HEK293 (cell line): ENCODE results near the gene OR13J1.

Experiments
- CTCF ChIA-PET: fragments of 350-600 bp; formaldehyde crosslinking; extraction: SDS; loops from one replicate; lab custom pipeline; 2021; ENCODE audit warnings: antibody characterized with exemption; lab: Yijun Ruan, JAX
- POLR2A ChIA-PET: fragments of 300-600 bp; formaldehyde crosslinking; extraction: SDS; loops from one replicate; lab custom pipeline; 2020; ENCODE audit warnings: antibody characterized with exemption, inconsistent platforms; lab: Yijun Ruan, JAX
- H3K27ac ChIP-seq: fragments of 200-500 bp; sonication (Bioruptor generic); 2 replicates; pipeline ENCODE4 v1.5.1; 2014; ENCODE audit warnings: low read depth, low read length, control low read depth, inconsistent platforms; ENCODE audit errors: extremely low read depth
- H3K36me3 ChIP-seq, 2 experiments: fragments of 200-500 bp in 1 of 2; sonication (Bioruptor generic) in 1 of 2; 1 replicate in 1 of 2; 2 replicates in 1 of 2; pipeline ENCODE4 v1.5.1; 2014 to 2017; ENCODE audit warnings: inconsistent platforms in 2 of 2, low read length in 2 of 2; ENCODE audit not compliant: control insufficient read depth in 2 of 2, insufficient read depth in 1 of 2
- H3K4me1 ChIP-seq: fragments of 200-500 bp; sonication (Bioruptor generic); 2 replicates; pipeline ENCODE4 v1.5.1; 2014; ENCODE audit warnings: mild to moderate bottlenecking, low read length, inconsistent platforms; ENCODE audit not compliant: control insufficient read depth, insufficient read depth
- H3K4me3 ChIP-seq: 2 replicates; pipeline ENCODE4 v1.5.1; 2011; ENCODE audit warnings: low read depth, mild to moderate bottlenecking, control low read depth, low read length, moderate library complexity
- H3K9me3 ChIP-seq: fragments of 200-500 bp; sonication (Bioruptor generic); 2 replicates; pipeline ENCODE4 v1.5.1; 2014; ENCODE audit warnings: low read depth, low read length, inconsistent platforms; ENCODE audit not compliant: control insufficient read depth, insufficient read depth
- GFI1B ChIP-seq: fragments of 450-650 bp; formaldehyde crosslinking; IDR thresholded peaks from 2 replicates; pipeline ENCODE4 v1.5.1; 2016; ENCODE audit warnings: missing biosample characterization, missing genetic modification characterization
- GLI2 ChIP-seq: fragments of 450-650 bp; formaldehyde crosslinking; IDR thresholded peaks from 2 replicates; pipeline ENCODE4; 2017; ENCODE audit warnings: missing biosample characterization, missing genetic modification characterization, low read depth, borderline replicate concordance
- HOXD13 ChIP-seq: sonication (generic); formaldehyde crosslinking; IDR thresholded peaks from 2 replicates; pipeline ENCODE4 v1.8.0; 2022; ENCODE audit warnings: missing genetic modification reagents, borderline replicate concordance
- KLF8 ChIP-seq: fragments of 450-650 bp; formaldehyde crosslinking; IDR thresholded peaks from 2 replicates; pipeline ENCODE4 v1.5.1; 2016; ENCODE audit warnings: missing biosample characterization, missing genetic modification characterization
- KLF9 ChIP-seq: fragments of 450-650 bp; formaldehyde crosslinking; IDR thresholded peaks from 2 replicates; pipeline ENCODE4 v1.5.1; 2016; ENCODE audit warnings: missing biosample characterization, missing genetic modification characterization, low read depth
- PRDM1 ChIP-seq: fragments of 450-650 bp; formaldehyde crosslinking; IDR thresholded peaks from 2 replicates; pipeline ENCODE4; 2016; ENCODE audit warnings: missing biosample characterization, missing genetic modification characterization
- SCRT1 ChIP-seq: fragments of 450-650 bp; formaldehyde crosslinking; IDR thresholded peaks from 2 replicates; pipeline ENCODE4 v1.5.1; 2016; ENCODE audit warnings: missing biosample characterization, missing genetic modification characterization, borderline replicate concordance
- TCF7L2 ChIP-seq: IDR thresholded peaks from 2 replicates; pipeline ENCODE4 v1.6.1; 2011; ENCODE audit warnings: low read depth, mild to moderate bottlenecking, inconsistent platforms, low read length, moderate library complexity, borderline replicate concordance
- ZNF19 ChIP-seq: fragments of 450-650 bp; formaldehyde crosslinking; IDR thresholded peaks from 2 replicates; pipeline ENCODE4; 2016; ENCODE audit warnings: missing biosample characterization, missing genetic modification characterization, low read depth
- ZNF391 ChIP-seq: fragments of 450-650 bp; formaldehyde crosslinking; IDR thresholded peaks from 2 replicates; pipeline ENCODE4 v1.5.1; 2016; ENCODE audit warnings: low read depth, missing biosample characterization, missing genetic modification characterization, borderline replicate concordance
- ZNF394 ChIP-seq: fragments of 450-650 bp; formaldehyde crosslinking; IDR thresholded peaks from 2 replicates; pipeline ENCODE4 v1.5.1; 2016; ENCODE audit warnings: missing biosample characterization, missing genetic modification characterization, mild to moderate bottlenecking, moderate library complexity, borderline replicate concordance
- ZNF610 ChIP-seq: fragments of 450-650 bp; formaldehyde crosslinking; IDR thresholded peaks from 2 replicates; pipeline ENCODE4 v1.5.1; 2016; ENCODE audit warnings: missing biosample characterization, missing genetic modification characterization, borderline replicate concordance
- ZNF629 ChIP-seq: fragments of 450-650 bp; formaldehyde crosslinking; IDR thresholded peaks from 2 replicates; pipeline ENCODE4 v1.5.1; 2017; ENCODE audit warnings: missing biosample characterization, missing genetic modification characterization
- ZNF776 ChIP-seq: fragments of 450-650 bp; formaldehyde crosslinking; IDR thresholded peaks from 2 replicates; pipeline ENCODE4 v1.5.0; 2017; ENCODE audit warnings: missing biosample characterization, missing genetic modification characterization, borderline replicate concordance
- TF ChIP-seq, protein P1 (sequence below): fragments of 450-650 bp; formaldehyde crosslinking; optimal IDR thresholded peaks from 2 replicates; pipeline ENCODE3; 2016; ENCODE audit warnings: missing biosample characterization, mild to moderate bottlenecking, missing genetic modification characterization
- TF ChIP-seq, protein P2 (sequence below): fragments of 450-650 bp; formaldehyde crosslinking; IDR thresholded peaks from 2 replicates; pipeline ENCODE4 v1.5.1; 2017; ENCODE audit warnings: missing biosample characterization, missing genetic modification characterization
- TF ChIP-seq, protein P3 (sequence below): fragments of 450-650 bp; formaldehyde crosslinking; IDR thresholded peaks from 2 replicates; pipeline ENCODE4 v1.5.1; 2016; ENCODE audit warnings: missing biosample characterization, missing genetic modification characterization
- TF ChIP-seq, protein P4 (sequence below): fragments of 450-650 bp; formaldehyde crosslinking; IDR thresholded peaks from 2 replicates; pipeline ENCODE4 v1.5.1; 2016; ENCODE audit warnings: missing biosample characterization, missing genetic modification characterization
- TF ChIP-seq, protein P5 (sequence below): fragments of 450-650 bp; formaldehyde crosslinking; IDR thresholded peaks from 2 replicates; pipeline ENCODE4 v1.5.1; 2016; ENCODE audit warnings: missing biosample characterization, missing genetic modification characterization
- TF ChIP-seq, protein P6 (sequence below): fragments of 450-650 bp; formaldehyde crosslinking; IDR thresholded peaks from 2 replicates; pipeline ENCODE4 v1.5.1; 2016; ENCODE audit warnings: missing biosample characterization, missing genetic modification characterization

The OR13J1 gene

DNA sequence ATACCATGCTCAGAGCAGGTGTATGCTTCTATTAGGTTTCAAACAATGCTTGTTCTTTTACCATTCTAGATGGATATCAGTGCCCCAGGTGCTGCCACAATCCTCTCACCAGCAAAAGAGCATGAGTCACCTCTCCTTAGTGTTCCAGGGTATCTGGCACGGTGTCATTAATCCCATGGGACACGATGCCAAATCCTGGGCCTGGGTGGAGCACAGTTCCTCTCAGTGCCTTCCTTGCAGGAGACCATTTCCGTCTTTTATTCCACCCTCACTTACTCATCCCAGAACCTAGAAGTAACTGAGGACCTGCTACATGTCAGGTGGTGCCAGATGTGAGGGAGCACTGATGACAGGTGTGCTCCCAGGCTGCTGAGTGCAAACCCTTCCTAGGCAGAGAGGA is 1.3 kb upstream of the OR13J1 start (continued):
- TF ChIP-seq, protein P1, sequence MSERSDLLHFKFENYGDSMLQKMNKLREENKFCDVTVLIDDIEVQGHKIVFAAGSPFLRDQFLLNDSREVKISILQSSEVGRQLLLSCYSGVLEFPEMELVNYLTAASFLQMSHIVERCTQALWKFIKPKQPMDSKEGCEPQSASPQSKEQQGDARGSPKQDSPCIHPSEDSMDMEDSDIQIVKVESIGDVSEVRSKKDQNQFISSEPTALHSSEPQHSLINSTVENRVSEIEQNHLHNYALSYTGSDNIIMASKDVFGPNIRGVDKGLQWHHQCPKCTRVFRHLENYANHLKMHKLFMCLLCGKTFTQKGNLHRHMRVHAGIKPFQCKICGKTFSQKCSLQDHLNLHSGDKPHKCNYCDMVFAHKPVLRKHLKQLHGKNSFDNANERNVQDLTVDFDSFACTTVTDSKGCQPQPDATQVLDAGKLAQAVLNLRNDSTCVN (tag by site-specific recombination): no peak
- no peak for TF ChIP-seq PRDM1 (tag by site-specific recombination)
- TF ChIP-seq ZNF391 (tag by site-specific recombination): no peak
- no peak for TF ChIP-seq GFI1B (tag by site-specific recombination)
- no peak for TF ChIP-seq ZNF394 (tag by site-specific recombination)

DNA sequence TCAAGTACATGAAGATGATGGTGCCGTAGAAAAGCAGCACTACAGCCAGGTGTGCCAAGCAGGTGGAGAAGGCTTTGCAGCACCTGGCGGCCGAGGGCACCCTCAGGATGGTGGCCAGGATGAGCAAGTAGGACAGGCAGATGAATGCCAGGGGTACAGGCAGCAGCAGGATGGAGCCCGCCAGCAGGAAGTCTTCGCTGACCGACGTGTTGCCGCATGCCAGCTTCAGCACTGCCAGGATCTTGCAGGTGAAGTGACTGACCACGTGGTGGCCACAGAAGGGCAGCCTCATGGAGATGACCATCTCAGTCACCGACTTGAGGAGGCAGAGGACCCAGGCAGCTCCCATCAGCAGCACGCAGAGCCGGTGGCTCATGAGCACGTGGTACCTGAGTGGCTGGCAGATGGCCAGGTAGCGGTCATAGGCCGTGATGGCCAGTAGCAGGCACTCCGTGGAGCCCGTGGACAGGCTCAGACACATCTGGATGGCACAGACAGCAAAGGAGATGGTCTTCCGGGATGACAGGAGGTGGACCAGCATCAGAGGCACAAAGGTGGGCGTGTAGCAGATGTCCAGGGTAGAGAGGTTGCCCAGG is 482 bp downstream of the OR13J1 start:
- TF ChIP-seq SCRT1 (tag by site-specific recombination): no peak
- TF ChIP-seq KLF8: no peak
- TF ChIP-seq ZNF610 (tag by site-specific recombination): no peak
- TF ChIP-seq, protein P2, sequence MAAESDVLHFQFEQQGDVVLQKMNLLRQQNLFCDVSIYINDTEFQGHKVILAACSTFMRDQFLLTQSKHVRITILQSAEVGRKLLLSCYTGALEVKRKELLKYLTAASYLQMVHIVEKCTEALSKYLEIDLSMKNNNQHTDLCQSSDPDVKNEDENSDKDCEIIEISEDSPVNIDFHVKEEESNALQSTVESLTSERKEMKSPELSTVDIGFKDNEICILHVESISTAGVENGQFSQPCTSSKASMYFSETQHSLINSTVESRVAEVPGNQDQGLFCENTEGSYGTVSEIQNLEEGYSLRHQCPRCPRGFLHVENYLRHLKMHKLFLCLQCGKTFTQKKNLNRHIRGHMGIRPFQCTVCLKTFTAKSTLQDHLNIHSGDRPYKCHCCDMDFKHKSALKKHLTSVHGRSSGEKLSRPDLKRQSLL (tag by site-specific recombination): no peak
- TF ChIP-seq, all 188 proteins: peak for 0
- CTCF ChIA-PET: interaction anchor here (1.7 kb wide), 1 partner anchor 12 kb away, joined by 5 read pairs; no protein-coding TSS in a partner anchor
- no peak overlapping the region for H3K27ac ChIP-seq
- POLR2A ChIA-PET: no interaction called here
- no peaks in the 10 kb centered on the region for H3K4me1 ChIP-seq
- no peaks in the 10 kb centered on the region for H3K36me3 ChIP-seq
- H3K9me3 ChIP-seq: no peaks in the 10 kb centered on the region
- no peak overlapping the region for H3K4me3 ChIP-seq

DNA sequence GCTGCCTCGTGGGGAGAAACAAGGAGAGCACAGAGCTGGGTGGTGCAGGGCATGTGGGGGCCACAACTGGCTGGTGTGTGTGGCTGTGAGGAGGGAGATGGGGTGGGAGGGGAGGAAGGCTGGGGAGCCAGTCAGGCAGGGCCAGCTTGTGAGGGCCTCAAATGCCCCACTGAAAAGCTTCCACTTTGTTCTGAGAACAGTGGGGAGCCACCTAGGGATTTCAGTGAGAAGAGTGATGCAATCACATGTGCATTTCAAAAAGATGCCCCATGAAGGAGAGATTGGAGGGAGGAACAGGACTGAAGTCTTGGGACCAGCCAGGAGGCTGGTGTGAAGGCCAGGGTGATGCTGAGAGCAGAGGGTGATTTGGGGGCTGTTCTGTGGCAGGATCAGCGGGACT is 1.3 kb downstream of the OR13J1 start:
- Histone ChIP-seq H3K27ac (no peak overlapping the region), H3K4me3 (no peak overlapping the region), H3K9me3 (no peaks in the 10 kb centered on the region), H3K36me3 (no peaks in the 10 kb centered on the region), H3K4me1 (no peaks in the 10 kb centered on the region)
- TF ChIP-seq, protein P3, sequence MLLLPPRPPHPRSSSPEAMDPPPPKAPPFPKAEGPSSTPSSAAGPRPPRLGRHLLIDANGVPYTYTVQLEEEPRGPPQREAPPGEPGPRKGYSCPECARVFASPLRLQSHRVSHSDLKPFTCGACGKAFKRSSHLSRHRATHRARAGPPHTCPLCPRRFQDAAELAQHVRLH (tag by site-specific recombination): no peak
- TF ChIP-seq ZNF19 (no peak), ZNF629 (no peak), KLF9 (no peak)
- CTCF ChIA-PET: interaction anchor here (1.0 kb wide), 1 partner anchor 13 kb away, joined by 3 read pairs; no protein-coding TSS in a partner anchor
- POLR2A ChIA-PET: interaction anchor here (0.5 kb wide), 1 partner anchor 35 kb away, joined by 3 read pairs; no protein-coding TSS in a partner anchor

DNA sequence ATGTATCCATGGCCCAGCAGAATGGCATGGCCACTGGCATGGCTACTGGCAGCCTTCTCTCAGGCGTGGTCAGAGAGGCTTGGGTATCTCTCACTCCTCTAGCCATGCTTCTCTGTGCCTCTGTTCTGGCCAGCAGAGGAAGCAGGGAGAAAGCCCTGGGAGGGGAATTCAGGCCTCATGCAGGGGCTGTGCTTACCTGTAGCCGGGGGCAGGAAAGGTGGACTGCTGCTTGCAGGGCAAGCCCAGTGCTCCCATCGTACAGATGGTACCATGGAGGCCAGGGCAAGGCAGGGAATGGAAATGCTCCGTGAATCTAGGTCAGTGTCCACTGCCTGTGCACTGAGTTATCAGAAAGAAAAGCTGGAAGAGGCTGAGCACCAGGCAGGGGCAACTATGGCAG is 2.7 kb downstream of the OR13J1 start:
- ChIA-PET POLR2A (no interaction called here), CTCF (no interaction called here)
- Histone ChIP-seq H3K9me3 (no peaks in the 10 kb centered on the region), H3K4me3 (no peak overlapping the region), H3K4me1 (no peaks in the 10 kb centered on the region), H3K27ac (no peak overlapping the region), H3K36me3 (no peaks in the 10 kb centered on the region)
- TF ChIP-seq HOXD13 (CRISPR knock-in tag) (no peak), GLI2 (no peak), ZNF776 (tag by site-specific recombination) (no peak), TCF7L2 (no peak)
- TF ChIP-seq, protein P4, sequence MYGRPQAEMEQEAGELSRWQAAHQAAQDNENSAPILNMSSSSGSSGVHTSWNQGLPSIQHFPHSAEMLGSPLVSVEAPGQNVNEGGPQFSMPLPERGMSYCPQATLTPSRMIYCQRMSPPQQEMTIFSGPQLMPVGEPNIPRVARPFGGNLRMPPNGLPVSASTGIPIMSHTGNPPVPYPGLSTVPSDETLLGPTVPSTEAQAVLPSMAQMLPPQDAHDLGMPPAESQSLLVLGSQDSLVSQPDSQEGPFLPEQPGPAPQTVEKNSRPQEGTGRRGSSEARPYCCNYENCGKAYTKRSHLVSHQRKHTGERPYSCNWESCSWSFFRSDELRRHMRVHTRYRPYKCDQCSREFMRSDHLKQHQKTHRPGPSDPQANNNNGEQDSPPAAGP (tag by site-specific recombination): no peak
- TF ChIP-seq, protein P5, sequence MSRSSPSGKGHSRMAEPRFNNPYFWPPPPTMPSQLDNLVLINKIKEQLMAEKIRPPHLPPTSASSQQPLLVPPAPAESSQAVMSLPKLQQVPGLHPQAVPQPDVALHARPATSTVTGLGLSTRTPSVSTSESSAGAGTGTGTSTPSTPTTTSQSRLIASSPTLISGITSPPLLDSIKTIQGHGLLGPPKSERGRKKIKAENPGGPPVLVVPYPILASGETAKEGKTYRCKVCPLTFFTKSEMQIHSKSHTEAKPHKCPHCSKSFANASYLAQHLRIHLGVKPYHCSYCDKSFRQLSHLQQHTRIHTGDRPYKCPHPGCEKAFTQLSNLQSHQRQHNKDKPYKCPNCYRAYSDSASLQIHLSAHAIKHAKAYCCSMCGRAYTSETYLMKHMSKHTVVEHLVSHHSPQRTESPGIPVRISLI (tag by site-specific recombination): no peak
- TF ChIP-seq, protein P6, sequence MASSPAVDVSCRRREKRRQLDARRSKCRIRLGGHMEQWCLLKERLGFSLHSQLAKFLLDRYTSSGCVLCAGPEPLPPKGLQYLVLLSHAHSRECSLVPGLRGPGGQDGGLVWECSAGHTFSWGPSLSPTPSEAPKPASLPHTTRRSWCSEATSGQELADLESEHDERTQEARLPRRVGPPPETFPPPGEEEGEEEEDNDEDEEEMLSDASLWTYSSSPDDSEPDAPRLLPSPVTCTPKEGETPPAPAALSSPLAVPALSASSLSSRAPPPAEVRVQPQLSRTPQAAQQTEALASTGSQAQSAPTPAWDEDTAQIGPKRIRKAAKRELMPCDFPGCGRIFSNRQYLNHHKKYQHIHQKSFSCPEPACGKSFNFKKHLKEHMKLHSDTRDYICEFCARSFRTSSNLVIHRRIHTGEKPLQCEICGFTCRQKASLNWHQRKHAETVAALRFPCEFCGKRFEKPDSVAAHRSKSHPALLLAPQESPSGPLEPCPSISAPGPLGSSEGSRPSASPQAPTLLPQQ: no peak
